ENCODE results near the gene LSM2.
"Not testable (repeated sequence)": the region's sequence is repeated elsewhere in the genome, so short reads cannot be mapped to it uniquely, and the experiment has no call there.

LSM2 gene

DNA sequence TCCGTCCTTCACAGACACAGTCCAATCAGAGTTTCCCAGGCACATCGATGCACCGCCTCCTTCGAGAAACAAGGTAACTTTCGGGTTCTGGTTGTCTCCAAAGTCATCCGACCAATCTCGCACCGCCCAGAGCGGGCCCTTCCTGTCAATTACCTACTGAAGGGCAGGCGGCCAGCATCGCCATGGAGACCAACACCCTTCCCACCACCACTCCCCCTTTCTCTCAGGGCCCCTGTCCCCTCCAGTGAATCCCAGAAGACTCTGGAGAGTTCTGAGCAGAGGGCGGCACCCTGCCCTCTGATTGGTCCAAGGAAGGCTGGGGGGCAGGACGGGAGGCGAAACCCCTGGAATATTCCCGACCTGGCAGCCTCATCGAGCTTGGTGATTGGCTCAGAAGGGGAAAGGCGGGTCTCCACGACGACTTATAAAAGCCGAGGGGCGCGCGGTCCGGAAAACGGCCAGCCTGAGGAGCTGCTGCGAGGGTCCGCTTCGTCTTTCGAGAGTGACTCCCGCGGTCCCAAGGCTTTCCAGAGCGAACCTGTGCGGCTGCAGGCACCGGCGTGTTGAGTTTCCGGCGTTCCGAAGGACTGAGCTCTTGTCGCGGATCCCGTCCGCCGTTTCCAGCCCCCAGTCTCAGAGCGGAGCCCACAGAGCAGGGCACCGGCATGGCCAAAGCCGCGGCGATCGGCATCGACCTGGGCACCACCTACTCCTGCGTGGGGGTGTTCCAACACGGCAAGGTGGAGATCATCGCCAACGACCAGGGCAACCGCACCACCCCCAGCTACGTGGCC is 20.7 kb upstream of the LSM2 start, which contains the start of gene HSPA1B:
HSPA1B (plus strand) TSS at position 453 of the 794 bp plus-strand sequence; CDS start at position 666, 213 bp downstream.
- DNase-seq (ENCODE audit: low read depth, low spot score): peak; percentile 77

DNA sequence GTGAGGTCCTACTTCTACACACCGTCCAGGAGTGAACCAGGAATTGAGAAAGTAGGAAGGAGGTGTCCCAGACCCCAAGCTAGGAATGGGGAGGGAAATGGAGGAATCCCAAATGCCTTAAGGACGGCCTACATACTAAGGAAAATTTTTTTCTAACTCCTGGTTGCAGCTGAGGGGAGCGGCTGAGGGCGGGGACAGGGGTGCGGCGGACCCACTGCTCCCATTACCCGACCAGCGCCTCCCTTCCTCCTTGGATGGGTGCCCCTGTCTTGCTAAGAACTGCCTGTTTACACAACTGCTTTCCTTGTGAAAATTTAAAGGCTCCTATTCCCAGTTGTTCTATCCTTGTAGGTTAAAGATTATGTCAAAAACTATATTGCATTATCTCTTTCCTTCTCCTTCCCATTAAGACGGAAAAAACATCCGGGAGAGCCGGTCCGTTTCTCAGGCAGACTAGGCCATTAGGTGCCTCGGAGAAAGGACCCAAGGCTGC is 20.1 kb upstream of the LSM2 start:
- no peak for DNase-seq (ENCODE audit: low read depth, low spot score)

DNA sequence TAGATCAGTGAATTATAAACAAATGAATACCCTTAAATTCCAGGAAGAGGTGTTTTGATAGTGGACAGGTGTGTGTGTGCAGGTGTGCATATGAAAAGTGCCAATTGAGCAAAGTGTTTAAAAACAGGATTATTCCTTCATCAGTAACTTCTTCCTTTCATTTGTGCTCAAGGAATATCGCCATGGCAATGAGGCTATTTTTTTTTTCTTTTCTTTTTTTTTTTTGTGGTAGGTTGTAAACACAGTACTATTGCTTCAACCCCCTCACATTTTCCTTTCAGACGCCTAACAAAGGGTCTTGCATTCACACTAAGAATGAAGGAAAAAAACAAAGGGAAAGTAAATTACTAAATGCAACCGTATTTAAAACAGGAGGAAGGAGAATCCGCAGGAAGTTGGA is 18.8 kb upstream of the LSM2 start:
- no peak for DNase-seq (ENCODE audit: low read depth, low spot score)

DNA sequence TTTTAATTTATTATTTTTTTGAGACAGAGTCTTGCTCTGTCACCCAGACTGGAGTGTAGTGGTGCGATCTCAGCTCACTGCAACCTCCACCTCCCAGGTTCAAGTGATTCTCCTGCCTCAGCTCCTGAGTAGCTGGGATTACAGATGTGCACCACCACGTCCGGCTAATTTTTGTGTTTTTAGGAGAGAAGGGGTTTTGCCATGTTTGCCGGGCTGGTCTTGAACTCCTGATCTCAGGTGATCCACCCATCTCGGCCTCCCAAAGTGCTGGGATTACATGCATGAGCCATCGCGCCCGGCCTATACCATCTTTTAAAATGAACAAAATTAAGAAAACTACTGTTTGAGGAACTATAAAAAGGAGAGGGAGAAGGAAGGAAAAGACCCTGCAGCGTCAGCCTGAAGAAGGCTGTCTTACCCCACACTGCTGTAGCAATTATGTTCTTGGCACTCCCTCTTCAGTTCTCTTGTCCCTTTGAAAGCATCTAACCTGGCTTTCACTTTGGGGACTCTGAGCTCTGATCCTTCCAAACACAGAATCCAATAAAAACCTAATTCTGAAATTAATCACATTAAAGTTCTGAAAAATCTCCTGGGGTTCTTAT is 16.9 kb upstream of the LSM2 start:
- not testable (repeated sequence) for DNase-seq (ENCODE audit: low read depth, low spot score)

DNA sequence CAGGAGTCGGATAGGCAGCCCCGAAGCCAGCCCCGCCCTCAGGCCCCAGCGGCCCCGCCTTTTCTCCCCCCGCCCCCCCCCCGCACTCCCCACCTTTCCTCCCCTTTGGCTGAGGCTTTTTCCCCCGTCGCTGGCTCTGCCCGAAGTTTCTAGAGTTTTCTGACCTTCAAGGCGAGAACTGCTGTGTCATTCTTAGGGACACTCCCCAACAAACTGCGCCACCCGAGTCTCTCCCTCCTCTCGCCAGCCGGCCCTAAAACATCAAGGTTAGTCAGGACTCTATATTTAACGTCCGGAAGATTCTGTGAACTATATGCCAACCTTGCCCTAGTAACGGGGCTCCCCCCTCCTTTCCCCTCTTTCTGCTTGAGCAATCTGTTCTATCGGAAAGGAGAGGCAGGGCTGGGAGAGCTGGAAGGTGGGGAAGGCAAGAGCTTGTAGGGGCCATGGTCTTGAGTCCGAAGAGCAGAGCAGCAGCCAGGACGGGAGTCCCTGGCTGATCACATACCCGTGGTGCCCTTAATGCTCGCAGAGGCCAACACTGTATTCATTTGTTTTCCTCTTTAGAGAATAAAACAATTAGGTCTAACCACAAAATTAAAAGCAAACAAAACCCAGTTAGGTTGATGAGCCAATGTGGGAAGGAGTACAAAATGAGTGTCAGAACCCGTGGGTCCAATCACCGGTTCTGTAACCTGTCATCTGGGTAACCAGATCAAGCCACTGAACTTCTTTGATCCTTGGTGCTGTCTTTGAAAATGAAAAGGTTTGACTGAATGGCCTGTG is 15.5 kb upstream of the LSM2 start:
- DNase-seq (ENCODE audit: low read depth, low spot score): peak; percentile 43

DNA sequence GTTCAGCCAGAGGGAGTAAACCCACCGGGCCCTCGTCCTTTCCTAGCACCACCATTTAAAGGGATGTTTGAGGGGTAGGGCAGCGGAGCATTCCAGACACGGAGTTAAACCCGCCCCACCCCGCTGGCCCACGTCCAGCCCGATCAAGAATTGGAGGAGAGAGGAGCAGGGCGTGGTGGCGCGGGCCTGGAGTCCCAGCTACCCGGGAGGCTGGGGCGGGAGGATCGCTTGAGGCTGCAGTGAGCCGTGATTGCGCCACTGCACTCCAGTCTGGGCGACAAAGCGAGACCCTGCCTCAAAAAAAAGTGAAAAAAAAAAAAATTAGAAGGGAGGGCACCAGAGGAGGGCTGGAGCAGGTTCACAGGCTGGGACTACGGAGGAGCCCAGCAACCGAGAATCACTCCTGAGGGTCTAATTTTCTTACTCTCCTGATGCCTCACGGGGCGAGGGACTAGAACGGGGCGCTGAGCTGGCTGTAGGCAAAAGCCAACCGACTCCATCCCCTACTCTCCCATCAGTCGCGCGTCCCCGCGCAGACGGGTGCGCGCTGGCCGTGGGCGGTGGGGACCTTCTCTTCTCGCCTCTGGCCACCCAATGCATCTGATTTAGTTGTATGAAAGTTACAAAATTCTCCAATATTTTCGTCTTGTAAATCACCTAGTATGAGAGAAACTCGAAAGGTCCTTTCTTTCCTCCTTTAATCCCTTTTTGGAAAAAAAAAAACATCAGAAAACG is 14.7 kb upstream of the LSM2 start:
- DNase-seq (ENCODE audit: low read depth, low spot score): peak; percentile 42

DNA sequence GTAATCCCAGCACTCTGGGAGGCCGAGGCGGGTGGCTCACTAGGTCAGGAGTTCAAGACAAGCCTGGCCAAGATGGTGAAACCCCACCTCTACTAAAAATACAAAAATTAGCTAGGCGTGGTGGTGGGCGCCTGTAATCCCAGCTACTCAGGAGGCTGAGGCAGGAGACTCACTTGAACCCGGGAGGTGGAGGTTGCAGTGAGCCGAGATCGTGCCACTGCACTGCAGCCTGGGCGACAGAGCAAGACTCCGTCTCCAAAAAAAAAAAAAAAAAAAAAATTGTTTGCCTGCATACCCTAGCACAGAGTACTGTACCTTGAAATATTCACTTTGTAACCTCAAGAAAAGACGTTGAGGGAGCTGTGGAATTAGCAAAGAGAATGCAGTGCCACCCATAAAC is 13.6 kb upstream of the LSM2 start:
- DNase-seq (ENCODE audit: low read depth, low spot score): not testable (repeated sequence)

DNA sequence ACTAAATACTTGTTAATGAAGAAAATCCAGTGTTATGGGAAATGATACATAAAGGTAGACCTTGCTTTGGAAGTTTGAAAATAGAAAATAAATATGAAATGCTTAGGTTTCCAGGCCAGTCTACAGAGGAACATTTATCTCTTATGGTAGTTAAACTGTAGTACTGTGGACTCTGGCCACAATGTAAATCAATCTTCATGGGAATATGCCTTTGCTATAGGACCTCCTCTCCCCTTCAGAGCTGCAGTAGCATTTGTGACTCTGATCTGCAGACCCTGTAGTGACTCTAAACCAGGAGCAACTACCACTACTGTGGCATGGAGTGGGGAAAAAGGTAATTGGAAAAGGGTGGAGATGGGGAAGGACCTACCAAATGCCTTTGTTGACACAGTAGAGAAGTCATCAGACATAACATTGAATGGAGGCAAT is 13.1 kb upstream of the LSM2 start:
- DNase-seq (ENCODE audit: low read depth, low spot score): no peak

DNA sequence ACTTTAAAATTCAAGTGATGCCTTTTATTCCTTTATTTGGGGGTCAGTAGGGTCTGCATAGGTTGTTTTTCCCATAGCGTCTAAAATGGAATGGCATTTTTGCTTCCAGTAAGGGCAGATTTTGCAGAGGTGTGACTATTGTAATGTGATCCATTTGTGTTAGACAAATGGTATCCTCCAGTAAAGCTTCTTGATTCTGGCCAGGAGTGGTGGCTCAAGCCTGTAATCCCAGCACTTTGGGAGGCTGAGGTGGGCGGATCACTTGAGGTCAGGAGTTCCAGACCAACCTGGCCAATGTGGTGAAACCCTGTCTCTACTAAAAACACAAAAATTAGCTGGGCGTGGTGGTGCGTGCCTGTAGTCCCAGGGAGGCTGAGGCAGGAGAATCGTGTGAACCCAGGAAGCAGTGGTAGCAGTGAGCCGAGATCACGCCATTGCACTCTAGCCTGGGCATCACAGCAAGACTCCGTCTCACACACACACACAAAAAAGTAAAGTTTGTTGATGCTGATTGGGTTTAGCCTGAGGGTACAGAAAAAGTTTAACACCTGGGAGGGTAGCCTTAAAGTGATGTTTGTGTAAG is 11.3 kb upstream of the LSM2 start:
- DNase-seq (ENCODE audit: low read depth, low spot score): not testable (repeated sequence)

DNA sequence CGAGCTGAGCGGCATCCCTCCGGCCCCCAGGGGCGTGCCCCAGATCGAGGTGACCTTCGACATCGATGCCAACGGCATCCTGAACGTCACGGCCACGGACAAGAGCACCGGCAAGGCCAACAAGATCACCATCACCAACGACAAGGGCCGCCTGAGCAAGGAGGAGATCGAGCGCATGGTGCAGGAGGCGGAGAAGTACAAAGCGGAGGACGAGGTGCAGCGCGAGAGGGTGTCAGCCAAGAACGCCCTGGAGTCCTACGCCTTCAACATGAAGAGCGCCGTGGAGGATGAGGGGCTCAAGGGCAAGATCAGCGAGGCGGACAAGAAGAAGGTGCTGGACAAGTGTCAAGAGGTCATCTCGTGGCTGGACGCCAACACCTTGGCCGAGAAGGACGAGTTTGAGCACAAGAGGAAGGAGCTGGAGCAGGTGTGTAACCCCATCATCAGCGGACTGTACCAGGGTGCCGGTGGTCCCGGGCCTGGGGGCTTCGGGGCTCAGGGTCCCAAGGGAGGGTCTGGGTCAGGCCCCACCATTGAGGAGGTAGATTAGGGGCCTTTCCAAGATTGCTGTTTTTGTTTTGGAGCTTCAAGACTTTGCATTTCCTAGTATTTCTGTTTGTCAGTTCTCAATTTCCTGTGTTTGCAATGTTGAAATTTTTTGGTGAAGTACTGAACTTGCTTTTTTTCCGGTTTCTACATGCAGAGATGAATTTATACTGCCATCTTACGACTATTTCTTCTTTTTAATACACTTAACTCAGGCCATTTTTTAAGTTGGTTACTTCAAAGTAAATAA is 10.6 kb upstream of the LSM2 start:
- not testable (repeated sequence) for DNase-seq (ENCODE audit: low read depth, low spot score)

DNA sequence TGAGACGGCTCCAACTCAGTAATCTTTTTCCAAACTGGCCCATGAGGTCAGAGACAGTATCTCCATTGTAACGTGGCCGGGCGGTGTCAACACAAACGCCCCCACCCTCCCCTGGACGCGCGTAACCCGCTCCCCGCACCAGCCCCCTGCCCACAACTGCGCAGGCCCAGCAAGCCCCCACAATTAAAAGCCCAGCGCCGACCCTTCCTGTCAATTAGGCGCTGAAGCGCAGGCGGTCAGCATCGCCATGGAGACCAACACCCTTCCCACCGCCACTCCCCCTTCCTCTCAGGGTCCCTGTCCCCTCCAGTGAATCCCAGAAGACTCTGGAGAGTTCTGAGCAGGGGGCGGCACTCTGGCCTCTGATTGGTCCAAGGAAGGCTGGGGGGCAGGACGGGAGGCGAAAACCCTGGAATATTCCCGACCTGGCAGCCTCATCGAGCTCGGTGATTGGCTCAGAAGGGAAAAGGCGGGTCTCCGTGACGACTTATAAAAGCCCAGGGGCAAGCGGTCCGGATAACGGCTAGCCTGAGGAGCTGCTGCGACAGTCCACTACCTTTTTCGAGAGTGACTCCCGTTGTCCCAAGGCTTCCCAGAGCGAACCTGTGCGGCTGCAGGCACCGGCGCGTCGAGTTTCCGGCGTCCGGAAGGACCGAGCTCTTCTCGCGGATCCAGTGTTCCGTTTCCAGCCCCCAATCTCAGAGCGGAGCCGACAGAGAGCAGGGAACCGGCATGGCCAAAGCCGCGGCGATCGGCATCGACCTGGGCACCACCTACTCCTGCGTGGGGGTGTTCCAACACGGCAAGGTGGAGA is 8.5 kb upstream of the LSM2 start, which contains the start of the genes HSPA1A and HSPA1L:
HSPA1A (plus strand) TSS at position 519 of the 814 bp plus-strand sequence; CDS start at position 733, 214 bp downstream.
HSPA1L (minus strand) TSS at position 259 of the 814 bp plus-strand sequence. CDS start 3,311 bp downstream, outside the sequence.
- peak; percentile 57 for DNase-seq (ENCODE audit: low read depth, low spot score)

DNA sequence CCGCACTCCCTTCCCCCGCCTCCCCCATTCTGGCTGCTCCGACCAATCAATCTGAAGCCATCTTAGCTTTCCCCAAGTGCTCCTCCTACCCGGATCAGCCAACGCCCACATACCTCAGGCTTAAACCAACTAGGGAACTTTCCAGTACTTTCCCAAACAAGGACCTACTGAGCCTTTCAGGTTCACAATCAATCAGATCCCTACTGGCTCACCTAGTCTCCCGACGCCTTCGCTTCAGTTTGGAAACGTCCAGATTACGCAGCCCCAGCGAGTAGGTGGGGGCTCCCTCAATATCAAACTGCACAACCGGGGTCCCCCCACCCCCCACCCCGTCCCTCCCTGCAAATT is 7.9 kb upstream of the LSM2 start:
- DNase-seq (ENCODE audit: low read depth, low spot score): peak; percentile 58

DNA sequence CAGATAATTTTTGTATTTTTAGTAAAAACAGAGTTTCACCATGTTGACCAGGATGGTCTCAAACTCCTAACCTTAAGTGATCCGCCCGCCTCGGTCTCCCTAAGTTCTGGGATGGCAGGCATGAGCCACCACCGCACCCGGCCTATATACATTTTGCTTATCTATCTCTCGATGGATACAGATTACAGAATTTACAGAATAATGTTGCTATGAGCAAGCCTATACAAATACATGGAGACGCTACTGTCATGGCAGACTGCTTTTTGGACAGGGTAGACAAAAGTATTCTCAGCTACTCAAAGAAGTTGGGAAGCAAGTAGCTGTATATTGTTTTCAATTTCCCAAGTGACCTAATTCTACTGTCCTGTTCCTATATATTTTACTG is 6.7 kb upstream of the LSM2 start:
- no peak for DNase-seq (ENCODE audit: low read depth, low spot score)

DNA sequence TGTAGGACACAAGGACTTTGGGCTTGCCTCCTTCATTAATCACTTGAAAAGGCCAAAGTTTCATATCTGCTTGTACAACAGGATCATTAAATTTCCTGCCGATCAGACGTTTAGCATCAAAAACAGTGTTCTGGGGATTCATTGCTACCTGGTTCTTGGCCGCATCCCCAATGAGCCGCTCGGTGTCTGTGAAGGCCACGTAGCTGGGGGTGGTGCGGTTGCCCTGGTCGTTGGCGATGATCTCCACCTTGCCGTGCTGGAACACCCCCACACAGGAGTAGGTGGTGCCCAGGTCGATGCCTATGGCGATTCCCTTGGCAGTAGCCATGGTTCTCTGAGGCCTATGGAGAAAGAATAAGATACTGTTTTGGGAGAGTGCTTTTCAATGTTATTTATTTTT is 4.9 kb upstream of the LSM2 start:
- no peak for DNase-seq (ENCODE audit: low read depth, low spot score)

DNA sequence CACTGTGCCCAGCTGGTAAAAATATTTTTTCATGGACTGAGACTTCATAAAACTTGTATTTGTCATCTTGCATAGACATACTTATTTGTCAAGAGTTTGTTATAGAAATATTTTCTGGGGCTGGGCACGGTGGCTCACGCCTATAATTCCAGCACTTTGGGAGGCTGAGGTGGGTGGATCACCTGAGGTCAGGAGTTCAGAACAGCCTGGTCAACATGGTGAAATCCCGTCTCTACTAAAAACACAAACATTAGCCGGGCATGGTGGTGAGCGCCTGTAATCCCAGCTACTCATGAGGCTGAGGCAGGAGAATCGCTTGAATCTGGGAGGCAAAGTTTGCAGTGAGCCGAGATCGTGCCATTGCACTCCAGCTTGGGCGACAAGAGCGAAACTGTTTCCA is 1.8 kb upstream of the LSM2 start:
- DNase-seq (ENCODE audit: low read depth, low spot score): not testable (repeated sequence)

DNA sequence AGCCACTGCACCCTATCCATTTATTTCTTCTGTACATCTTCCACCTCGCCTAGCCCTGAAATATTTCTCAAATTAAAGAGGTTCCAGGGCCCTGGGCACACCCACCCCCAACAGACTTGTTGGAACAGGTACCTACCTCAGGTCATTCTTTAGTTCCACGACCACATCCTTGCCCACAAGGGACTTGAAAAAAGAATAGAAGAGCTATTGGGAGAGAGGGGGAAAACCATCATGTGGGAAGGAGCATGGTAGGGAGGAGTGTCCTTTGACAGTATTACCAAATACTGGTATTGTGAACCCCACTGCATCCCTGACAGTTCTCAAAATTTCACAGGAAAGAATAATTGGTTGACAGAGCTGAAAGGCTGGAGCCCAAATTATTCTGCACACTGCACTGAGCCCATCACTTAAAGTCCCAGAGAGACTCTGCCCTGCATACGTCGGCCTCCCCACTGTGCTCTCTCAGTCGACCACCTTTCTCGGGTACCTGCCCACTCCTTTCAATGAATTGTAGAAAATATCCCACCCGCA is 762 bp downstream of the LSM2 start:
- no peak for DNase-seq (ENCODE audit: low read depth, low spot score)

DNA sequence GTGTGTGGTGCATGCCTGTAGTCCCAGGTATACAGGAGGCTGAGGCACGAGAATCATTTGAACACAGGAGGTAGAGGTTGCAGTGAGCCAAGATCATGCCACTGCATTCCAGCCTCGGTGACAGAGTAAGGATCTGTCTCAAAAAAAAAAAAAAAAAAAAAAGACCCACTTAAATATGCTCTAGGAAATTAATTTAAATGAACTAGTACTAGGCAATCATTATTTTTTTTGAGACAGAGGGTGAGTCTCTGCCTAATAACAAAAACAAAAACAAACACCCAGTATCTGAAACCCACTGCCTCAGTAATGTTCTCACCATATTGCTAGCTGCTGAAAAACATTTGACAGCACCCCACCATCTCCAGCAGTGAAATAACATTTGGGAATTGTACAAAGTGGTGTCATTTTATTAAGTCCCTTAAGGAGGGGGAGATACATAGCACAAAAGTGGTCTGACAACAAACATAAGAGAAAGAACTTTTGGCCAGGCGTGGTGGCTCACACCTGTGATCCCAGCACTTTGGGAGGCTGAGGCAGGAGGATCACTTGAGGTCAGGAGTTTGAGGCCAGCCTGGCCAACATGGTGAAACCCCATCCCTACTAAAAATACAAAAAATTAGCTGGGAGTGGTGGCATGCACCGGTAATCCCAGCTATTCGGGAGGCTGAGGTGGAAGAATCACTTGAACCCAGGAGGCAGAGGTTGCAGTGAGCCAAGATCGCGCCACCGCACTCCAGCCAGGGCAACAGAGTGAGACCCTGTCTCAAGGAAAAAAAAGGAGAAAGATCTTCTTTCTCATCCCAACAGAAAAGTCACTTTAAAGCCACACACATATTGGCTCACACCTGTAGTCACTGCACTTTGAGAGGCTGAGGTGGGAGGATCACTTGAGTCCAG is 5.5 kb downstream of the LSM2 start:
- not testable (repeated sequence) for DNase-seq (ENCODE audit: low read depth, low spot score)

DNA sequence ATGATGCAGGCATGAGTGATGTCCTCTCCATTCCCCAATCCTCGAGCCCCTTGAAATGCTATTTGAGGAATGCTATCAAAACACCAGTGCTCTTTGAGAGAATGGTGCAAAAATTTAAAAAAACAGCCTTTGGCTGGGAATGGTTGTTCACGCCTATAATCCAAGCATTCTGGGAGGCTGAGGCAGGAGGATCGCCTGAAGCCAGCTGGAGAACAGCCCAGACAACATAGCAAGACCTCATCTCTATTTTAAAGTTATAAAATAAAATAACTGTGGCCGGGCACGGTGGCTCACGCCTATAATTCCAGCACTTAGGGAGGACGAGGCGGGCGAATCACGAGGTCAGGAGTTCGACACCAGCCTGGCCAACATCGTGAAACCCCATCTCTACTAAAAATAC is 7.0 kb downstream of the LSM2 start:
- DNase-seq (ENCODE audit: low read depth, low spot score): no peak
